DOHH2 (cell line): ENCODE measurements around the gene RIPOR3.

ENCODE experiments used
- H3F3A ChIP-seq: fragments of 200-600 bp; sonication (generic), shearing (Covaris generic); 2 replicates; pipeline ENCODE4 v1.6.0; 2016; ENCODE audit warnings: antibody characterized with exemption, mild to moderate bottlenecking; ENCODE audit not compliant: control insufficient read depth, insufficient read depth
- H3K27ac ChIP-seq: fragments of 200-600 bp; sonication (generic); 2 replicates; pipeline ENCODE4 v1.5.1; 2014; ENCODE audit warnings: low read depth, mild to moderate bottlenecking, low read length, moderate library complexity
- H3K27me3 ChIP-seq: fragments of 200-600 bp; sonication (generic); 2 replicates; pipeline ENCODE4 v1.6.1; 2014; ENCODE audit warnings: mild to moderate bottlenecking, low read length, mixed read lengths; ENCODE audit not compliant: control insufficient read depth
- H3K36me3 ChIP-seq: fragments of 200-600 bp; sonication (generic); 2 replicates; pipeline ENCODE4 v1.6.1; 2014; ENCODE audit warnings: mild to moderate bottlenecking, low read length, moderate library complexity, mixed read lengths; ENCODE audit not compliant: control insufficient read depth
- H3K4me1 ChIP-seq: fragments of 200-600 bp; sonication (generic); 2 replicates; pipeline ENCODE4 v1.6.1; 2014; ENCODE audit warnings: mild to moderate bottlenecking, low read length, mixed read lengths; ENCODE audit not compliant: control insufficient read depth
- H3K4me2 ChIP-seq: fragments of 200-600 bp; sonication (generic); 2 replicates; pipeline ENCODE4 v1.6.0; 2014; ENCODE audit warnings: mild to moderate bottlenecking, low read length, moderate library complexity
- H3K4me3 ChIP-seq: fragments of 200-600 bp; sonication (generic); 2 replicates; pipeline ENCODE4 v1.5.1; 2014; ENCODE audit warnings: mild to moderate bottlenecking, low read length, mixed read lengths
- H3K79me2 ChIP-seq: fragments of 200-600 bp; sonication (generic); 2 replicates; pipeline ENCODE4 v1.6.1; 2014; ENCODE audit warnings: mild to moderate bottlenecking, low read length, mixed read lengths; ENCODE audit not compliant: control insufficient read depth
- H3K9me2 ChIP-seq: fragments of 200-600 bp; sonication (generic); replicated peaks from 2 replicates; pipeline ENCODE4 v1.6.1; 2014; ENCODE audit warnings: mild to moderate bottlenecking, low read length, mixed read lengths; ENCODE audit not compliant: control insufficient read depth
- H3K9me3 ChIP-seq: fragments of 200-600 bp; sonication (generic); 2 replicates; pipeline ENCODE4 v1.6.1; 2014; ENCODE audit warnings: antibody characterized with exemption, low read length, mixed read lengths; ENCODE audit not compliant: control insufficient read depth, insufficient read depth
- H4K20me1 ChIP-seq: fragments of 200-600 bp; sonication (generic); 2 replicates; pipeline ENCODE4 v1.6.0; 2014; ENCODE audit warnings: low read depth, mild to moderate bottlenecking, antibody characterized with exemption, low read length, moderate library complexity; ENCODE audit not compliant: control insufficient read depth, insufficient read depth
- EZH2phosphoT487 ChIP-seq: fragments of 200-600 bp; sonication (generic); IDR thresholded peaks from 2 replicates; pipeline ENCODE4 v1.6.1; 2017; ENCODE audit warnings: borderline replicate concordance, mild to moderate bottlenecking, antibody characterized with exemption, low read length, moderate library complexity, mixed read lengths
- TF ChIP-seq, protein P1 (sequence below): fragments of 200-600 bp; sonication (generic); IDR thresholded peaks from one replicate; pipeline ENCODE4 v1.5.1; 2014; ENCODE audit warnings: antibody characterized with exemption, mild to moderate bottlenecking, low read depth, low read length; ENCODE audit not compliant: poor library complexity, severe bottlenecking

Gene RIPOR3

DNA sequence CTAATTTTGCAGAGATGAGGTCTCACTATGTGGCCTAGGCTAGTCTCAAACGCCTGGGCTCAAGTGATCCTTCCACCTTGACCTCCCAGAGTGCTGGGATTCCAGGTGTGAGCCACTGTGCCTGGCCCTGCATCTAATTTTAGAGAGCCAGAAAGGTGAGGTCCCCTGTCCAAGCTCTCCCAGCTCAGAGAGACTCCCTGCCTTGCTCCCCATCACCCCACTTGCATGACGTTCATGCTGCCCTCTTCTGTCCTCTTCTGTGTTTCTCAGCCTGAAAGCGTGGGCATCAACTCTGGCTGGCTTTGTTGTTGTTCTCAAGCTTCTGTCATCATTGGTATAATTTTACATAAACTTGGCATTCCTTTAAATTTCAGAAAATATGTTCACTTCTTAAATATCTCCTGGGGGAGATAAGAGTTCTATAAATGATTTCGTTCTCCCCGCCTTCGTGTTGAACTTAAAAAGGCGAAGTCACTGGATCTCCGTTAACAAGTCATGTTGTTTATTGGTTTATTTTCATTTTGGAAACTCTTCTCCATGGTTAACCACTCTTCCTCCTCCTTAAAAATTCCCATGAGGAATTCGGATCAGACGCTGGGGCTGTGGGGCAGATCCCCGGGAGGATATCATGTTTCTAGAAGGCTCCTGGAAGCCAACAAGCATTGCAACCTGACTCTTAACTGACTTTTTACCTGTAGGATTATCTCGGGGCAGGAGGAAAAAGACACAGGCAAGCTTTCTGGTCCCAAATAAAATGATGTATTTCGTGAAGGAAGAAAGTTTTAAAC, 26.8 kb upstream of the RIPOR3 start:
- Histone ChIP-seq H3K36me3 (no peaks in the 10 kb centered on the region), H3K9me2 (no peaks in the 10 kb centered on the region), H3K27ac (no peak overlapping the region), H3K4me3 (no peak overlapping the region), H3K9me3 (no peaks in the 10 kb centered on the region), H3K4me2 (no peak overlapping the region), H4K20me1 (no peaks in the 10 kb centered on the region), H3K79me2 (no peaks in the 10 kb centered on the region), H3K27me3 (peaks cover 14% of the 10 kb centered on the region; the same call in 1 of the 2 replicates), H3K4me1 (no peaks in the 10 kb centered on the region), H3F3A (no peaks in the 10 kb centered on the region)
- no peak for TF ChIP-seq EZH2phosphoT487
- TF ChIP-seq, protein P1, sequence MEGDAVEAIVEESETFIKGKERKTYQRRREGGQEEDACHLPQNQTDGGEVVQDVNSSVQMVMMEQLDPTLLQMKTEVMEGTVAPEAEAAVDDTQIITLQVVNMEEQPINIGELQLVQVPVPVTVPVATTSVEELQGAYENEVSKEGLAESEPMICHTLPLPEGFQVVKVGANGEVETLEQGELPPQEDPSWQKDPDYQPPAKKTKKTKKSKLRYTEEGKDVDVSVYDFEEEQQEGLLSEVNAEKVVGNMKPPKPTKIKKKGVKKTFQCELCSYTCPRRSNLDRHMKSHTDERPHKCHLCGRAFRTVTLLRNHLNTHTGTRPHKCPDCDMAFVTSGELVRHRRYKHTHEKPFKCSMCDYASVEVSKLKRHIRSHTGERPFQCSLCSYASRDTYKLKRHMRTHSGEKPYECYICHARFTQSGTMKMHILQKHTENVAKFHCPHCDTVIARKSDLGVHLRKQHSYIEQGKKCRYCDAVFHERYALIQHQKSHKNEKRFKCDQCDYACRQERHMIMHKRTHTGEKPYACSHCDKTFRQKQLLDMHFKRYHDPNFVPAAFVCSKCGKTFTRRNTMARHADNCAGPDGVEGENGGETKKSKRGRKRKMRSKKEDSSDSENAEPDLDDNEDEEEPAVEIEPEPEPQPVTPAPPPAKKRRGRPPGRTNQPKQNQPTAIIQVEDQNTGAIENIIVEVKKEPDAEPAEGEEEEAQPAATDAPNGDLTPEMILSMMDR = no peak

DNA sequence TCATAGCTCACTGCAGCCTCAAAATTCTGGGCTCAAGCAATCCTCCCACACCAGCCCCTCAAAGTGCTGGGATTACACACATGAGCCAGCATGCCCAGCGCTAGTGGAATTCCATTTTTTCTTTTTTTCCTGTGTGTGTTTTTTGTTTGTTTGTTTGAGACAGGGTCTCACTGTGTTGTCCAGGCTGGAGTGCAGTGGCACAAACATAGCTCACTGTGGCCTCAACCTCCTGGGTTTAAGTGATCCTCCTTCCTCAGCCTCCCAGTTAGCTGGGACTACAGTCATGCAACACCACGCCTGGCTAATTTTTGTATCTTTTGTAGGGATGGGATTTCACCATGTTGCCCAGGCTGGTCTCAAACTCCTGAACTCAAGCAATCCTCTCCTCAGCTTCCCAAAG, 26.0 kb upstream of the RIPOR3 start:
- Histone ChIP-seq H3K79me2 (no peaks in the 10 kb centered on the region), H3K9me3 (no peaks in the 10 kb centered on the region), H3K4me3 (no peak overlapping the region), H3K27me3 (peaks cover 15% of the 10 kb centered on the region; the same call in 1 of the 2 replicates), H3F3A (no peaks in the 10 kb centered on the region), H3K9me2 (no peaks in the 10 kb centered on the region), H3K4me1 (no peaks in the 10 kb centered on the region), H3K36me3 (no peaks in the 10 kb centered on the region), H3K4me2 (no peak overlapping the region), H4K20me1 (no peaks in the 10 kb centered on the region), H3K27ac (no peak overlapping the region)
- TF ChIP-seq, protein P1 = no peak
- no peak for TF ChIP-seq EZH2phosphoT487

DNA sequence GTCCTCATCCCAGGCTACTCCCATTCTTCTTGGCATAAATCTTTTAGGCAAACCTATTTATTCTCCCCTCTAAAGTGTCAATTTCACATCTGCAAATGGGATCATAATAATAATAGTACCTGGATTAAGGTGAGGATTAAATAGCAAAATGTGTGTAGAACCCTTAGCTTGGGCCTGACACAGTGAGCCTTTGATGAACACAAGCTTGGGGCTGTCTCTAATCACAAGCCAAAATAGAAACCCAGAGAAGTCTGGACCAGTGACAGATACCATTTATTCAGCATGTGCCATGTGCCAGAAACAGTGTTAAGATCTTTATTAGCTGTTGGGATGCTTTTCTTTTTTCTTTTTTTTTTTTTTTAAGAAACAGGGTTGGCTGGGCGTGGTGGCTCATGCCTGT, 25.2 kb upstream of the RIPOR3 start:
- H3K36me3 ChIP-seq = no peaks in the 10 kb centered on the region
- no peaks in the 10 kb centered on the region for H3F3A ChIP-seq
- H3K9me2 ChIP-seq = no peaks in the 10 kb centered on the region
- no peaks in the 10 kb centered on the region for H3K79me2 ChIP-seq
- no peak overlapping the region for H3K4me3 ChIP-seq
- no peak overlapping the region for H3K27ac ChIP-seq
- H3K4me2 ChIP-seq = no peak overlapping the region
- H3K27me3 ChIP-seq = peaks cover 19% of the 10 kb centered on the region; the same call in 1 of the 2 replicates
- no peaks in the 10 kb centered on the region for H4K20me1 ChIP-seq
- TF ChIP-seq, protein P1 = no peak
- TF ChIP-seq EZH2phosphoT487 = no peak
- H3K9me3 ChIP-seq = no peaks in the 10 kb centered on the region
- H3K4me1 ChIP-seq = no peaks in the 10 kb centered on the region
